ENCODE measurements around the gene CASZ1.
A peak's percentile ranks its signal among the peaks of the same experiment; 100 is the strongest.

Gene CASZ1

DNA sequence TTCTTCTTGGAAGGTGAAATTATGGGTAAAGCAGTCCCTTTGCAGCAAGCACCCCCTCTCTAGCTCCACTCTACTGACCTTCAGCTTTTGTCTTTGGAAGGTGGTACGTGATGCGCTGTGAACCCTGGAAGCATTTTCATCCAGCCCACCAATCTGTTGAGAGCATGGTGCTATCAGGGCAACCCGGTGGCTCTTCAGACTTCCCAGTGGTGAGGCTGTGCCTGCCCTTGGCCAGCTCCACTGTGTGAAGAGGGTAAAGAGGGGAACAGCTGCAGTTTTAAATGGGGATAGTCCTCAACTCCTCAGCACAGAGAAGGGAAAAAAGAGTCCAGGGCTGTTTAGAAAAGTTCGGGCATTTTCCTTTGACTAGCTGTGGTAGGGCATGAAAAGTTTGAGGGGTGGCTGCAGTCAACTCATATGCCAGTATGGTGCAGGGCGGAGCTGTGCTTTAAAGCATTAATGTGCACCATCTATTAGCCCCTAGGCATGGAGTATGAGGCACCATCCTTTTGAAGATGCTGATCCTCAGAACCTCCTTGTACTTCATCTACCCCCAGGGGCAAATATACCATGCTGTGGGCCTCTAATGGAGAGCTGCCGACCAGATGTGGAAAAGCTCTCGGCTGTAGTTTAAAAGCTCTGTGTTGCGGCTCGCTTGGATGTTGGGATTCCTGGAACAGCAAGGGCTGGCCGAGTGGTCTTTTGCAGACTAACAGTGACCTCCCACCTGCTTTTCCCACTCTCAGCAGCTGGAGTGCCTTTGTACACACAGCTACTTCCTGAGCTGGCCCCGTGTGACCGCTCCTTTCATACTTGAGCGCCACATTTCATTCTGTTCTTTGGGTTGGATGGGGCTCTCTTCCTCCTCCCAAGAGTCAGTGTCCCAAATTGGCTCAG, 198.7 kb downstream of the CASZ1 start:
- no peak for DNase-seq

- no peak for DNase-seq
These were observed 199.7 kb downstream of the CASZ1 start for GRCh38 chr1:10596780-10597179.

GRCh38 chr1:10594595-10595223, 201.7 kb downstream of the CASZ1 start:
- no peak for DNase-seq

- DNase-seq = no peak
These were observed 202.7 kb downstream of the CASZ1 start for GRCh38 chr1:10593750-10594149.

DNA sequence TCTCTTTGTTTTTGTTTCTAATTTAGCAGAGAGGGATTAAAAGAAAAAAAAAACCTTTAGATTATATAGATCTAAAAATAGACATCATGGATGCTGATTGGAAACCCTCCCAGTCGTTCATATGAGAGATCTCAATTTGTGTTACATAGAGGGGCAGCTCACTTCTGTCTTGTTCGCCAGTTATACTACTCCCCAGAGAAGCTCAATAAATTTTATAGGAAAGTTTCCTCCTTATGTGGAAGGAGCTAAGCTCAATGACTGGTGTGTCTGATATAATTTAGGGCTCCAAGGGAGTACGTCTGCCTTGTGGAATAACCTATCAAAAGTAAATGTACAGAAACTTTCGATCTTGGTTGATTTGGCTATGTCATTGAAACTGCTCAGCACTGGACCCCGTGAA, 204.1 kb downstream of the CASZ1 start:
- DNase-seq = no peak

DNA sequence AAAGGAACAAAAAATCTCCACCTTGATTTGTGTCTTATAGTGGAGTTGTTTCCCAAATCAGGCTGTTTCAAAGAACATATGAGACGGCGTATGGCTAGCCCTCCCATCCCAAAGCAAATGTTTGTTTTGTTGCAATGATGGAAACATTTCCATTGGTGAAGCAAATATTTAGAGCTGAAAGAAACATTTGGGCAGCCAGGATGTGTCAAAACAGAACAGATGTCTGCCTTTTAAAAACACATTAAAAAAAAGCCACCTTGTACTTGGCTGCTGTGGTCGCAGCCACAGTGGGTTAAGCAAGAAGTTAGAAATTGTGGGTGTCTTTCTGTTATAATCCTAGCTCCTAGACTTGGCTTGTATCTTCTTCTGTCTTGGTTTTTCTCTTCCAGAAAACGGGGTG, 205.4 kb downstream of the CASZ1 start:
- DNase-seq = peak; percentile 61

- no peak for DNase-seq
These were observed 207.4 kb downstream of the CASZ1 start for GRCh38 chr1:10589074-10589473.

- DNase-seq = no peak
These were observed 207.8 kb downstream of the CASZ1 start for GRCh38 chr1:10588640-10589039.

Measured in MV-4-11 (cell line).